Loucy (cell line): Measurements from ENCODE around the gene DCUN1D4.

ENCODE experiments used
- H2AFZ ChIP-seq: fragments of 200-600 bp; sonication (generic); 2 replicates; pipeline ENCODE4 v1.6.0; 2016; ENCODE audit warnings: antibody characterized with exemption, mild to moderate bottlenecking, low read length, moderate library complexity
- H3F3A ChIP-seq: fragments of 200-600 bp; 2 replicates; pipeline ENCODE4 v1.6.0; 2016; ENCODE audit warnings: antibody characterized with exemption, low read depth, mild to moderate bottlenecking
- H3K27me3 ChIP-seq: fragments of 200-600 bp; sonication (generic); 2 replicates; pipeline ENCODE4 v1.6.1; 2014; ENCODE audit warnings: low read length, mild to moderate bottlenecking; ENCODE audit not compliant: insufficient read depth, poor library complexity, severe bottlenecking
- H3K36me3 ChIP-seq: fragments of 200-600 bp; sonication (generic); 2 replicates; pipeline ENCODE4 v1.6.1; 2016; ENCODE audit warnings: low read length; ENCODE audit not compliant: insufficient read depth
- H3K4me1 ChIP-seq: fragments of 200-600 bp; sonication (generic); 2 replicates; pipeline ENCODE4 v1.5.1; 2014; ENCODE audit warnings: low read length, mild to moderate bottlenecking; ENCODE audit not compliant: insufficient read depth, poor library complexity, severe bottlenecking
- H3K4me2 ChIP-seq: fragments of 200-600 bp; sonication (generic); 2 replicates; pipeline ENCODE4 v1.6.0; 2014; ENCODE audit warnings: antibody characterized with exemption, low read length, low read depth, mild to moderate bottlenecking; ENCODE audit not compliant: poor library complexity, severe bottlenecking
- H3K4me3 ChIP-seq: fragments of 200-600 bp; sonication (generic); 2 replicates; pipeline ENCODE4 v1.5.1; 2014; ENCODE audit warnings: low read length, mild to moderate bottlenecking, mixed read lengths; ENCODE audit not compliant: poor library complexity, severe bottlenecking
- H3K79me2 ChIP-seq: fragments of 200-600 bp; sonication (generic); 2 replicates; pipeline ENCODE4 v1.6.1; 2014; ENCODE audit warnings: low read length; ENCODE audit not compliant: insufficient read depth
- H3K9ac ChIP-seq: fragments of 200-600 bp; sonication (generic); 2 replicates; pipeline ENCODE4 v1.6.0; 2014; ENCODE audit warnings: mild to moderate bottlenecking, low read depth, low read length, moderate library complexity; ENCODE audit not compliant: poor library complexity, severe bottlenecking
- H3K9me2 ChIP-seq: fragments of 200-600 bp; sonication (generic); replicated peaks from 2 replicates; pipeline ENCODE4 v1.6.1; 2016; ENCODE audit warnings: low read depth, low read length, mixed read lengths
- H3K9me3 ChIP-seq: fragments of 200-600 bp; sonication (generic); 2 replicates; pipeline ENCODE4 v1.6.1; 2014; ENCODE audit warnings: mild to moderate bottlenecking, antibody characterized with exemption, low read length, low read depth; ENCODE audit not compliant: insufficient read depth
- H4K20me1 ChIP-seq: fragments of 200-600 bp; sonication (generic); 2 replicates; pipeline ENCODE4 v1.6.0; 2014; ENCODE audit warnings: antibody characterized with exemption, low read length, mild to moderate bottlenecking; ENCODE audit not compliant: insufficient read depth, poor library complexity, severe bottlenecking
- CTCF ChIP-seq: fragments of 200-600 bp; sonication (generic); conservative IDR thresholded peaks from 2 replicates; pipeline ENCODE4 v1.5.1; 2014; ENCODE audit warnings: mild to moderate bottlenecking, antibody characterized with exemption, low read length
- EZH2phosphoT487 ChIP-seq: fragments of 200-600 bp; IDR thresholded peaks from 2 replicates; pipeline ENCODE4 v1.6.1; 2018; ENCODE audit warnings: antibody characterized with exemption, mild to moderate bottlenecking, moderate library complexity, borderline replicate concordance

The DCUN1D4 gene

GRCh38 chr4:51855751-51856150 lies 12.8 kb downstream of the DCUN1D4 start:
- H3K4me3 ChIP-seq, result no peak overlapping the region
- TF ChIP-seq EZH2phosphoT487 (no peak), CTCF (no peak)

GRCh38 chr4:51858605-51859202 lies 15.8 kb downstream of the DCUN1D4 start:
- no peak for TF ChIP-seq CTCF
- no peak for TF ChIP-seq EZH2phosphoT487
- H3K27me3 ChIP-seq, result no peaks in the 10 kb centered on the region
- H3K4me1 ChIP-seq, result peaks cover 10% of the 10 kb centered on the region
- H3K4me3 ChIP-seq, result no peak overlapping the region
- peaks cover 10% of the 10 kb centered on the region for H3K36me3 ChIP-seq
- H3K4me2 ChIP-seq, result no peak overlapping the region
- H2AFZ ChIP-seq, result no peak overlapping the region
- peaks cover 44% of the 10 kb centered on the region for H4K20me1 ChIP-seq
- no peaks in the 10 kb centered on the region for H3K9me2 ChIP-seq
- H3K9ac ChIP-seq, result no peak overlapping the region
- H3K79me2 ChIP-seq, result peaks cover 82% of the 10 kb centered on the region
- no peaks in the 10 kb centered on the region for H3F3A ChIP-seq
- H3K9me3 ChIP-seq, result no peaks in the 10 kb centered on the region

More at GRCh38 chr4:51855751-51856150, 12.8 kb downstream of the DCUN1D4 start:
- no peak overlapping the region for H2AFZ ChIP-seq
- H3K4me2 ChIP-seq, result no peak overlapping the region
- H3F3A ChIP-seq, result no peaks in the 10 kb centered on the region
- H3K9ac ChIP-seq, result no peak overlapping the region
- peaks cover 13% of the 10 kb centered on the region for H3K4me1 ChIP-seq
- H3K36me3 ChIP-seq, result peaks cover 4% of the 10 kb centered on the region; the same call in 1 of the 2 replicates
- H3K27me3 ChIP-seq, result no peaks in the 10 kb centered on the region
- H3K79me2 ChIP-seq, result peaks cover 94% of the 10 kb centered on the region
- peaks cover 53% of the 10 kb centered on the region for H4K20me1 ChIP-seq
- H3K9me2 ChIP-seq, result no peaks in the 10 kb centered on the region
- H3K9me3 ChIP-seq, result no peaks in the 10 kb centered on the region

GRCh38 chr4:51859476-51860031 lies 16.6 kb downstream of the DCUN1D4 start:
- Histone ChIP-seq H3K4me2 (no peak overlapping the region), H3F3A (no peaks in the 10 kb centered on the region), H3K4me3 (no peak overlapping the region), H2AFZ (no peak overlapping the region), H3K36me3 (peaks cover 19% of the 10 kb centered on the region), H3K9ac (no peak overlapping the region), H3K4me1 (peaks cover 8% of the 10 kb centered on the region), H3K9me2 (no peaks in the 10 kb centered on the region), H4K20me1 (peaks cover 38% of the 10 kb centered on the region), H3K27me3 (no peaks in the 10 kb centered on the region), H3K9me3 (no peaks in the 10 kb centered on the region), H3K79me2 (peaks cover 74% of the 10 kb centered on the region)
- TF ChIP-seq CTCF (no peak), EZH2phosphoT487 (no peak)
